Neural progenitor cell (in vitro differentiated cells): Measurements from ENCODE around the gene CTNNA3. TPM values are rescaled to one million over a fixed set of nuclear protein-coding genes. Genes with fewer than 3 reads are reported as not detected.
A peak's percentile ranks its signal among the peaks of the same experiment; 100 is the strongest.

Source experiments
- DNase-seq: peaks from one replicate; pipeline ENCODE4 v3.0.0-alpha.2; 2016; ENCODE audit warnings: low spot score
- H2AFZ ChIP-seq: fragments of 200-600 bp; sonication (generic); replicated peaks from 2 replicates; pipeline ENCODE4 v1.6.1; 2016; ENCODE audit warnings: antibody characterized with exemption
- H3F3A ChIP-seq: fragments of 200-600 bp; sonication (generic); 2 replicates; pipeline ENCODE4 v1.6.1; 2016; ENCODE audit warnings: antibody characterized with exemption, low read depth
- H3K27ac ChIP-seq: fragments of 200-600 bp; sonication (generic); 2 replicates; pipeline ENCODE4 v1.5.1; 2016; ENCODE audit warnings: mild to moderate bottlenecking
- H3K27me3 ChIP-seq: fragments of 200-600 bp; sonication (generic); 2 replicates; pipeline ENCODE4 v1.6.1; 2016; ENCODE audit warnings: mild to moderate bottlenecking, moderate library complexity
- H3K36me3 ChIP-seq: fragments of 200-600 bp; sonication (generic); 2 replicates; pipeline ENCODE4 v1.5.1; 2016
- H3K4me1 ChIP-seq: fragments of 200-600 bp; sonication (generic); 2 replicates; pipeline ENCODE4 v1.6.1; 2016; ENCODE audit warnings: mixed run types
- H3K4me2 ChIP-seq: fragments of 200-600 bp; sonication (generic); 2 replicates; pipeline ENCODE4 v1.6.1; 2016
- H3K4me3 ChIP-seq: fragments of 200-600 bp; sonication (generic); 2 replicates; pipeline ENCODE4 v1.5.1; 2016
- H3K79me2 ChIP-seq: fragments of 200-600 bp; sonication (generic); 2 replicates; pipeline ENCODE4 v1.6.1; 2016; ENCODE audit warnings: low read depth
- H3K9ac ChIP-seq: fragments of 200-600 bp; sonication (generic); 2 replicates; pipeline ENCODE4 v1.6.1; 2016
- H3K9me3 ChIP-seq: fragments of 200-600 bp; sonication (generic); 2 replicates; pipeline ENCODE4 v1.5.1; 2016; ENCODE audit warnings: low read depth
- H4K20me1 ChIP-seq: fragments of 200-600 bp; sonication (generic); 2 replicates; pipeline ENCODE4 v1.6.1; 2016; ENCODE audit warnings: low read depth
- H3K27ac Mint-ChIP-seq: 3 replicates; pipeline ENCODE4 v1.8.0; 2021; ENCODE audit warnings: mixed read lengths
- H3K27me3 Mint-ChIP-seq: 2 replicates; pipeline ENCODE4 v1.8.0; 2022; ENCODE audit warnings: low read depth, mild to moderate bottlenecking, inconsistent platforms, moderate library complexity, mixed read lengths; ENCODE audit not compliant: insufficient read depth
- H3K36me3 Mint-ChIP-seq: 3 replicates; pipeline ENCODE4 v1.8.0; 2021; ENCODE audit warnings: mixed read lengths
- H3K4me1 Mint-ChIP-seq: 3 replicates; pipeline ENCODE4 v1.8.0; 2021; ENCODE audit warnings: mixed read lengths
- H3K4me3 Mint-ChIP-seq: 3 replicates; pipeline ENCODE4 v1.8.0; 2021; ENCODE audit warnings: mild to moderate bottlenecking, moderate library complexity, mixed read lengths
- H3K9me3 Mint-ChIP-seq: 3 replicates; pipeline ENCODE4 v1.8.0; 2020; ENCODE audit warnings: mixed read lengths
- CTCF ChIP-seq: fragments of 200-600 bp; sonication (generic); IDR thresholded peaks from 2 replicates; pipeline ENCODE4 v1.5.1; 2017; ENCODE audit warnings: antibody characterized with exemption, mild to moderate bottlenecking
- EZH2 ChIP-seq: fragments of 200-600 bp; sonication (generic); IDR thresholded peaks from 2 replicates; pipeline ENCODE4 v1.6.1; 2017; ENCODE audit warnings: antibody characterized with exemption, mild to moderate bottlenecking, moderate library complexity
- EZH2phosphoT487 ChIP-seq: fragments of 200-600 bp; sonication (generic); IDR thresholded peaks from 2 replicates; pipeline ENCODE4 v1.6.1; 2017; ENCODE audit warnings: antibody characterized with exemption
- total RNA-seq: library from RNA; depleted of rRNA; stranded (reverse); fragments of >200 nt; gene quantifications from 2 replicates; pipeline ENCODE4 v1.2.3, GENCODE V29; 2015; ENCODE audit warnings: low replicate concordance

Gene CTNNA3
- total RNA-seq, 1 donor from 2014 or later = 12.9 TPM

GRCh38 chr10:67115972-67116371 is 580.0 kb downstream of the CTNNA3 start:
- Histone ChIP-seq H3K4me2 (no peak overlapping the region), H2AFZ (no peak overlapping the region), H3K36me3 (no peaks in the 10 kb centered on the region), H3K4me1 (no peaks in the 10 kb centered on the region), H4K20me1 (no peaks in the 10 kb centered on the region), H3K9ac (no peak overlapping the region), H3F3A (no peaks in the 10 kb centered on the region), H3K27ac (no peak overlapping the region), H3K4me3 (no peak overlapping the region), H3K27me3 (no peaks in the 10 kb centered on the region), H3K79me2 (no peaks in the 10 kb centered on the region), H3K9me3 (no peaks in the 10 kb centered on the region)
- no peaks in the 10 kb centered on the region for H3K4me1 Mint-ChIP-seq
- no peaks in the 10 kb centered on the region for H3K27me3 Mint-ChIP-seq
- H3K27ac Mint-ChIP-seq = no peak overlapping the region
- TF ChIP-seq EZH2phosphoT487 (no peak), CTCF (no peak), EZH2 (no peak)
- H3K9me3 Mint-ChIP-seq = no peaks in the 10 kb centered on the region
- DNase-seq = no peak
- no peaks in the 10 kb centered on the region for H3K36me3 Mint-ChIP-seq
- no peak overlapping the region for H3K4me3 Mint-ChIP-seq

GRCh38 chr10:67114945-67115344 is 581.0 kb downstream of the CTNNA3 start:
- Mint-ChIP-seq H3K36me3 (no peaks in the 10 kb centered on the region), H3K9me3 (no peaks in the 10 kb centered on the region), H3K27me3 (no peaks in the 10 kb centered on the region), H3K4me1 (no peaks in the 10 kb centered on the region), H3K27ac (peak overlapping the region; percentile 26), H3K4me3 (no peak overlapping the region)
- H3K27ac ChIP-seq = no peak overlapping the region
- no peaks in the 10 kb centered on the region for H3K79me2 ChIP-seq
- no peak for DNase-seq
- no peak overlapping the region for H3K4me3 ChIP-seq
- H3F3A ChIP-seq = no peaks in the 10 kb centered on the region
- H3K27me3 ChIP-seq = no peaks in the 10 kb centered on the region
- no peaks in the 10 kb centered on the region for H3K4me1 ChIP-seq
- H2AFZ ChIP-seq = no peak overlapping the region
- no peaks in the 10 kb centered on the region for H3K36me3 ChIP-seq
- H3K4me2 ChIP-seq = no peak overlapping the region
- TF ChIP-seq CTCF = no peak
- TF ChIP-seq EZH2 = no peak
- no peak for TF ChIP-seq EZH2phosphoT487
- H3K9me3 ChIP-seq = no peaks in the 10 kb centered on the region
- no peak overlapping the region for H3K9ac ChIP-seq
- no peaks in the 10 kb centered on the region for H4K20me1 ChIP-seq

GRCh38 chr10:67112765-67113164 is 583.2 kb downstream of the CTNNA3 start:
- H3F3A ChIP-seq = no peaks in the 10 kb centered on the region
- no peak overlapping the region for H3K27ac Mint-ChIP-seq

More at GRCh38 chr10:67112765-67113164, 583.2 kb downstream of the CTNNA3 start:
- H3K27ac ChIP-seq = no peak overlapping the region
- no peak overlapping the region for H2AFZ ChIP-seq
- no peak overlapping the region for H3K9ac ChIP-seq
- Mint-ChIP-seq H3K9me3 (no peaks in the 10 kb centered on the region), H3K4me1 (no peaks in the 10 kb centered on the region), H3K27me3 (no peaks in the 10 kb centered on the region), H3K36me3 (no peaks in the 10 kb centered on the region), H3K4me3 (no peak overlapping the region)
- no peaks in the 10 kb centered on the region for H3K79me2 ChIP-seq
- no peaks in the 10 kb centered on the region for H3K27me3 ChIP-seq
- H3K4me2 ChIP-seq = no peak overlapping the region
- H3K4me3 ChIP-seq = no peak overlapping the region
- H3K9me3 ChIP-seq = no peaks in the 10 kb centered on the region
- no peaks in the 10 kb centered on the region for H3K36me3 ChIP-seq
- no peak for DNase-seq
- TF ChIP-seq CTCF (no peak), EZH2phosphoT487 (no peak), EZH2 (no peak)
- H3K4me1 ChIP-seq = no peaks in the 10 kb centered on the region
- H4K20me1 ChIP-seq = no peaks in the 10 kb centered on the region
